Chondrocyte (in vitro differentiated cells): ENCODE results near the gene THADA. TPM values are rescaled to one million over a fixed set of nuclear protein-coding genes. Genes with fewer than 3 reads are reported as not detected.

Experiments used
- DNase-seq: peaks from one replicate; pipeline ENCODE4 v3.0.0; 2021; ENCODE audit warnings: mixed read lengths, low spot score
- H3K27ac Mint-ChIP-seq: one replicate; pipeline ENCODE4 v1.8.0; 2021; ENCODE audit warnings: mild to moderate bottlenecking, moderate library complexity, mixed read lengths; ENCODE audit not compliant: unreplicated experiment
- H3K27me3 Mint-ChIP-seq: 2 replicates; pipeline ENCODE4 v1.8.0; 2021; ENCODE audit warnings: low read depth, mixed read lengths
- H3K36me3 Mint-ChIP-seq: 2 replicates; pipeline ENCODE4 v1.8.0; 2021; ENCODE audit warnings: low read depth, mixed read lengths
- H3K4me1 Mint-ChIP-seq: 2 replicates; pipeline ENCODE4 v1.8.0; 2021; ENCODE audit warnings: low read depth, mild to moderate bottlenecking, mixed read lengths
- H3K4me3 Mint-ChIP-seq: one replicate; pipeline ENCODE4 v1.8.0; 2021; ENCODE audit warnings: mild to moderate bottlenecking, moderate library complexity, mixed read lengths; ENCODE audit not compliant: unreplicated experiment
- H3K9me3 Mint-ChIP-seq: 2 replicates; pipeline ENCODE4 v1.8.0; 2021; ENCODE audit warnings: low read depth, mixed read lengths
- total RNA-seq: library from RNA; stranded (reverse); gene quantifications from 3 replicates; pipeline ENCODE4 v1.2.1, GENCODE V29; 2021
- TF ChIP-seq, protein P1 (sequence below): fragments of 200-600 bp; sonication (generic); IDR thresholded peaks from 2 replicates; pipeline ENCODE4 v1.5.0; 2021; ENCODE audit warnings: antibody characterized with exemption, mild to moderate bottlenecking, moderate library complexity

Gene THADA
- total RNA-seq, 1 donor from 2014 or later, result 28.4 TPM

DNA sequence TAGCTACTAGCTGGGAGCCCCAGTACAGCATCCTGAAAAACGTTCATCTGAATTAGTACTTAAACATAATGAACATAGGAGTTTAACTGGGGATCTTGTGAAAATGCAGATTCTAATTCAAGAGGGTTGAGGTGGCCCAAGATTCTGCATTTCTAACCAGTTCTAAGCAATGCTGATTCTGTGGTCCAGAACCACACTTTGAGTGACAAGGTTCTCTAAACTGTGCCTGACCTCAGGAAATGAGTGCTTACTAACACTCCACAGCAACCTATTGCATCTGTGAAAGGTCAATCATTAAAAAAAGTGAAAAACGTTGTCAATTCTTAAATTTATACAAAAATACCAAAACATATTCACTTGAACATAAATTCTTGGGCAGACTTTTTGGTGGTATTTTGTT is 212.3 kb downstream of the THADA start:
- peaks cover 3% of the 10 kb centered on the region for H3K36me3 Mint-ChIP-seq
- TF ChIP-seq, protein P1, sequence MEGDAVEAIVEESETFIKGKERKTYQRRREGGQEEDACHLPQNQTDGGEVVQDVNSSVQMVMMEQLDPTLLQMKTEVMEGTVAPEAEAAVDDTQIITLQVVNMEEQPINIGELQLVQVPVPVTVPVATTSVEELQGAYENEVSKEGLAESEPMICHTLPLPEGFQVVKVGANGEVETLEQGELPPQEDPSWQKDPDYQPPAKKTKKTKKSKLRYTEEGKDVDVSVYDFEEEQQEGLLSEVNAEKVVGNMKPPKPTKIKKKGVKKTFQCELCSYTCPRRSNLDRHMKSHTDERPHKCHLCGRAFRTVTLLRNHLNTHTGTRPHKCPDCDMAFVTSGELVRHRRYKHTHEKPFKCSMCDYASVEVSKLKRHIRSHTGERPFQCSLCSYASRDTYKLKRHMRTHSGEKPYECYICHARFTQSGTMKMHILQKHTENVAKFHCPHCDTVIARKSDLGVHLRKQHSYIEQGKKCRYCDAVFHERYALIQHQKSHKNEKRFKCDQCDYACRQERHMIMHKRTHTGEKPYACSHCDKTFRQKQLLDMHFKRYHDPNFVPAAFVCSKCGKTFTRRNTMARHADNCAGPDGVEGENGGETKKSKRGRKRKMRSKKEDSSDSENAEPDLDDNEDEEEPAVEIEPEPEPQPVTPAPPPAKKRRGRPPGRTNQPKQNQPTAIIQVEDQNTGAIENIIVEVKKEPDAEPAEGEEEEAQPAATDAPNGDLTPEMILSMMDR, result no peak
- peaks cover 30% of the 10 kb centered on the region for H3K4me1 Mint-ChIP-seq
- no peaks in the 10 kb centered on the region for H3K27me3 Mint-ChIP-seq
- H3K4me3 Mint-ChIP-seq, result no peak overlapping the region
- no peak for DNase-seq
- H3K27ac Mint-ChIP-seq, result no peak overlapping the region
- peaks cover 3% of the 10 kb centered on the region for H3K9me3 Mint-ChIP-seq

DNA sequence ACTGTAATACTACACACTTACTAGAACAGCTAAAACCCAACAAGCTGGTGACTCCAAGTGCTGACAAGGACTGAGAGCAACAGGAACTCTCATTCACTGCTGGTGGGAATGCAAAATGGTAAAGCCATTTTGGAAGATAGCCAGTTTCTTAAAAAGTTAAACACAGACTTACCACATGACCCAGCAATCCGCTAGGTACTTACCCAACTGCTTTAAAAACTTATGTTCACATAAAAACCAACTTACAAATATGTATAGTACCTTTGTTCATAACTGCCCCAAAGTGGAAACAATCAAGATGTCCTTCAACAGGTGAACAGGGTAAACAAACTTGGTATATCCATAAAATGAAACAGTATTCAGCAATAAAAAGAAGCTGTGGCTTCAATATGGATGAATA is 216.3 kb downstream of the THADA start:
- TF ChIP-seq, protein P1, result no peak
- Mint-ChIP-seq H3K36me3 (peaks cover 6% of the 10 kb centered on the region), H3K27me3 (no peaks in the 10 kb centered on the region), H3K9me3 (peaks cover 6% of the 10 kb centered on the region), H3K4me3 (no peak overlapping the region), H3K27ac (no peak overlapping the region), H3K4me1 (peaks cover 27% of the 10 kb centered on the region)
- no peak for DNase-seq

DNA sequence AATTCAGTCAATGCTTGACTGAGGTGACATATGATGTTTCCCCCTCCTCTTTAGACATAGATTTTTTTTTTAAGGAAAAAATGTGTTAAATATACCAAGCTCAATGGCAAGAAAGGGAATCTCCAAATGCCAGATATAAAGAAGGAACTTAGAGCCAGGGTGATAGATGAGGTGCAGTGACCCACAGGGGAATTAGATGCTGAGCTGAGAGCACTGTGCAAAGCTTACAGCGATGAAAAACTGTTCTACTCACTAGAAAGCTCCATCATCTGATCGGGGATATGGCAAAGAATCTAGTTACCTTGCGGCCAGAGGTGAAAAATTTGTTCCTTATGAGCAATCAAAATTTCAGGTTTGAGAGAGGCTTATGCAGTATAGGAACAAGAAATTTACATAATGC is 218.5 kb downstream of the THADA start:
- no peaks in the 10 kb centered on the region for H3K27me3 Mint-ChIP-seq
- H3K4me1 Mint-ChIP-seq, result peaks cover 26% of the 10 kb centered on the region
- TF ChIP-seq, protein P1, result no peak
- H3K36me3 Mint-ChIP-seq, result peaks cover 6% of the 10 kb centered on the region
- no peak for DNase-seq
- H3K9me3 Mint-ChIP-seq, result peaks cover 6% of the 10 kb centered on the region
- no peak overlapping the region for H3K27ac Mint-ChIP-seq
- no peak overlapping the region for H3K4me3 Mint-ChIP-seq

DNA sequence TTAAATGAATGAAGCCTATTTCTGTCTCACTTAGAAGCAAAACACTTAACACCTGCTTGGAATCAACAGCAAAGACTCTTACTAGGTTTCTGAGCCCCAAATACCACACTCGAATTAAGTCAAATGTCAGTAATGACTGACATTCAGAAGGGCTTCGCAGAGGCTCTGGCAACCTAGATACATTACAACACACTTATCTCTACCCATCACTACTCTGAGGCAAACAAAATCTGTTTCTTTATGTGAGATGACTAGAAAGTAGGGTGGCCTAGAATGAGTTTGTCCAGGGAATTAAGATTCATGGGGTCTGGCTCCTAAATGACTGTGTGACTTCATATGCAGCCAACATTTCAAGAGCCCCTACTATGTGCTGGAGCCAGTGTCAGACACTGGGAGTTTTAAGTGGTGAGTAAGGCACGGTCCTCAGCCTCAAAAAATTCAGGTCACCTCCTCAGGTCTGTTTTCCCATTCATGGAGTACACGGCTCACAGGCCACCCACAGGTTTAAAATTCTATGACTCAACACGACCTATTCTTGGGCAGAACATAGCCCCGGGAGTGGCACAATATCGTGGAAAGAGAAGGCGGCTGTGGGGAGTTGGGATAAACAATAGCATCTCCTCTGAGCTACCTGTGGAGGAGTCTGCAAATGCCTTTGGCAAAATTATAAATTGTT is 219.2 kb downstream of the THADA start:
- TF ChIP-seq, protein P1, result no peak
- H3K27ac Mint-ChIP-seq, result no peak overlapping the region
- peaks cover 32% of the 10 kb centered on the region for H3K4me1 Mint-ChIP-seq
- H3K9me3 Mint-ChIP-seq, result peaks cover 6% of the 10 kb centered on the region
- DNase-seq, result no peak
- H3K27me3 Mint-ChIP-seq, result no peaks in the 10 kb centered on the region
- H3K36me3 Mint-ChIP-seq, result peaks cover 3% of the 10 kb centered on the region
- H3K4me3 Mint-ChIP-seq, result no peak overlapping the region

DNA sequence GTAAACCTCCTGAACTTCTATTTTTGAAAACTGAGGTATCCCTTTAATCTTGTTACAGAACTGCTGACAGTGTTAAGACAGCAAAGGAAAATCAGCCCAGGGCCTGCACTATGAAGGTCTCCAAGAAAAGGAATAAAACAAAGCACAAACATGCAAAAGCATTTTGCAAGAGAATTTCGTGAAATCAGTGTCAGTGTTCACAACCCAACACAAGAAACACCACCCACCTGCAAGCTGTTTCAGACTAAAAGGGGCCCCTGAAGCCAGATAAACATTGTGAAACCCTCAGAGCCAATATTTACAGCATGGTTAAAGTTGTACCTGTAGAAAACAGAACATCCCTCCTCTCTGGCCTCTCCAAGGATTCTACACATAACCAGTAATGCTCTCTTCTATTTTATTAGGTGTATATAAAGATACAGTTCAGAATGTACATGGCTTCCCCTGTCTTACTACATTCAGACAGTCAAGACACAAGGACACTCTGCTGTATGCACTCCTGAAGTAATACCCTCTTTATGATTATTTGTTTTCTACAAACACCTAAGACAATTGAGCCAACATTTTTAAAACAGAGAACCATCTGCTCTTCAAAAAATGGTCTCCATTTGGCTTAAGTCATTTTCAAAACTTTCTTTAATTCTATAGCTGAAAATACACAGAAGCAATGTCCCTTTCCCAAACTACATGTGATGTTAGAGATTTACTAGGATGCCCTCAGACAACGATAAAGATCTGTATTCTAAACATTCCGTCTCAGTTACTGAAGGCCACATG is 219.9 kb downstream of the THADA start:
- no peaks in the 10 kb centered on the region for H3K27me3 Mint-ChIP-seq
- no peak for DNase-seq
- TF ChIP-seq, protein P1, result no peak
- peaks cover 6% of the 10 kb centered on the region for H3K9me3 Mint-ChIP-seq
- H3K36me3 Mint-ChIP-seq, result peaks cover 3% of the 10 kb centered on the region
- H3K4me3 Mint-ChIP-seq, result no peak overlapping the region
- H3K4me1 Mint-ChIP-seq, result peaks cover 37% of the 10 kb centered on the region
- no peak overlapping the region for H3K27ac Mint-ChIP-seq
